OCI-LY3 (cell line): ENCODE measurements around the gene UNCX.

Experiments used
- CTCF ChIP-seq: fragments of 200-600, 300-600 bp; sonication (generic); IDR thresholded peaks from 2 replicates; pipeline ENCODE4 v1.5.1; 2014; ENCODE audit warnings: antibody characterized with exemption, low read length, low read depth
- EZH2phosphoT487 ChIP-seq: fragments of 200-600 bp; shearing (Covaris generic); IDR thresholded peaks from 2 replicates; pipeline ENCODE4 v1.6.1; 2018; ENCODE audit warnings: antibody characterized with exemption, mixed run types, low read depth

DNA sequence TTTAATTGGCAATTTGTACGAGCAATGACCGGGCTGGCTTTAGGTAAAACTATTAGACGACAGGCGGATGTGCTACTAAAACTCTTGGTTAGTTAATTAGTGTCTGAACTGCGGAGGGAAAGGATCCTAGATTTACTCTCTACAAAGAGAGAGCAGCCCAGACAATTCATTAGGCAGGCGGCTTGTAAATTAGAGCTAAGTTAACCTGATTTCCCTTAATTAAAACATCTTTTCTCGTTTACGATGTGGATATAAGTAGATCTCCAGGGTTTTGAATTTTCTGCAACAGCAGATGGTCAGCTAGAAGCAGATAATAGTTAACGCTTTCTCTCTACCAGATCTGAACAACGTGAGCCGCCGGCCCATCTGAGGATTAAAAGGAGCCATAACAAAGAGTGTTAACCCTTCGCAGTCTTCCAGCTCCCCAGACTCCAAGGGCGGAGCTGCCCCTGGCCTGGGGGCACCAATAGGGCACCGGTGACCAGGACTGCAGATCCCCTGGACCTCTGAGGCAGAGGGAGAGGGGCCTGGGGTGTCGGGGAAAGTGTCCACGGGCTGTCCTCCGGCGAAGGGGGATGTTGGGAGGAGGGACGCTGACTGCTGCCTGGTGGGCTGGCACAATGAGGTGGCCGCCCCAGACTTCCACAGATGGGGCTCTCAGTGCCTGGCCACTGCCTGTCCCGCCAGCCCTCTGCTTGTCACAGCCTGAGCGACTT is 6.3 kb upstream of the UNCX start:
- no peak for TF ChIP-seq CTCF
- TF ChIP-seq EZH2phosphoT487: no peak
